Measurements from ENCODE around the gene TREX2. TPM values are rescaled to one million over a fixed set of nuclear protein-coding genes. Genes with fewer than 3 reads are reported as not detected.

TREX2 gene
- total and polyA plus RNA-seq, 2 of the 8 experiments (the other 6 are each of a cell fraction or from before 2014, with no cell fraction given): 0.71 to 0.80 TPM

DNA sequence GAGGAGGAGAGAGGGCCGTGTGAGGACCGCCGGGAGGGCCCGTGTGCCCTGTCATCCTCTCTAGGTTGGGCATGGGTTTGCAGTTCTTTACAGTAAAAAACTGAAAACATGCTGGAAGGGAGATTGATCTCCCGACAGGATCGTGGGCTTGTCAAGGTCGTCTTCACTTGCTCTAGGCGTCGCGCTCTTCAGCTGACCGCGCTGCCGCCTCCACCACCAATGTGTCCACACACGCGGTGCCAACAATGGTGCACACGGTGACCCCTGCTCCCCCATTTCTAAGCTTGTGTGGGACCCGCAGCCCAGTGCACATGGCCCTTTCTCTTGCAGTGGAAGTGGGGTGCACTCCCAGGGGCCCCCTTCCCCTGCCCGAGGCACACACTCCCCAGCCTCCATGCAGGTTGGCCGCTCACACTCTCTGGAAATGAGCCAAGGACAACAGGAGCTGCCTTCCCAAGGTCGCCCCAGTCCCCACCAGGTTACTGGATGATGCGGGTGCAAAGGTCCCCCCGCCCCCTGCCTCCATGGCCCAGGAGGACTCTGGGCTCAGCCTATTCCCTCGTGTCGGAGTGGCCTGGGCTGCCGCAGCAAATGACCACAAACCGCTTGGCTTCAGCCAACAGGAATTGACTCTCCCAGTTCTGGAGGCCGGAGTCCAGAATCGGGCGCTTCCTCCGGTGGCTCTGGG lies 36.3 kb downstream of the TREX2 start:
- no peak overlapping the region for H4K5ac ChIP-seq (ENCODE audit: insufficient read length, low read depth, low read length)
- no peak overlapping the region for H4K8ac ChIP-seq (ENCODE audit: extremely low read depth, insufficient read depth, low read length)
- no peak overlapping the region for H3K9ac ChIP-seq (replicated peaks in 1 of 4; ENCODE audit: extremely low read depth in 1 of 4, low read depth in 3 of 4, low read length in 3 of 4)
- FAIRE-seq (no peak), DNase-seq (ENCODE audit: low read depth in 1 of 2, low spot score in 2 of 2) (no peak)
- no peak overlapping the region for H2BK12ac ChIP-seq (ENCODE audit: low read depth, low read length)
- no peak overlapping the region for H2BK20ac ChIP-seq (ENCODE audit: low read length)
- H2BK5ac ChIP-seq (ENCODE audit: low read depth, low read length): no peak overlapping the region
- no peak overlapping the region for H3K4ac ChIP-seq (replicated peaks; ENCODE audit: insufficient read length, low read depth, low read length)
- H3K9me3 ChIP-seq (ENCODE audit: insufficient read depth in 2 of 2, low read depth in 1 of 2, low read length in 1 of 2): no peaks in the 10 kb centered on the region
- H3K4me1 ChIP-seq (replicated peaks in 1 of 4; ENCODE audit: control insufficient read depth in 3 of 4, insufficient read depth in 4 of 4, low read length in 3 of 4): no peaks in the 10 kb centered on the region
- H3K36me3 ChIP-seq (ENCODE audit: control insufficient read depth in 2 of 4, insufficient read depth in 4 of 4, low read length in 3 of 4): no peaks in the 10 kb centered on the region
- ChIA-PET CTCF (ENCODE audit: partially characterized antibody) (interaction anchor here (1.1 kb wide), 1 partner anchor 377 kb away, joined by 3 read pairs; no protein-coding TSS in a partner anchor), POLR2A (ENCODE audit: partially characterized antibody) (no interaction called here)
- H3K79me2 ChIP-seq (ENCODE audit: control insufficient read depth in 1 of 2, insufficient read depth in 2 of 2, low read length in 2 of 2): no peaks in the 10 kb centered on the region
- 60% methylated on average over 5 of the region's 30 CpGs; no CpG with 5 or more reads in 1 of the 2 experiments for WGBS, 2 experiments (ENCODE audit: extremely low coverage in 1 of 2, insufficient coverage in 1 of 2, insufficient read length in 1 of 2, insufficient replicate concordance in 2 of 2, low coverage in 1 of 2, low lambda C conversion rate in 2 of 2, missing lambda C conversion rate in 1 of 2)
- no peak overlapping the region for H2BK120ac ChIP-seq (replicated peaks; ENCODE audit: low read depth, low read length)
- H2AK5ac ChIP-seq (ENCODE audit: low read depth, low read length): no peak overlapping the region
- no peak overlapping the region for H2BK15ac ChIP-seq (ENCODE audit: low read length)
- H3K4me2 ChIP-seq (ENCODE audit: insufficient read depth in 1 of 2, low read depth in 2 of 2, low read length in 2 of 2): no peak overlapping the region
- H2AFZ ChIP-seq (ENCODE audit: low read length): no peak overlapping the region
- H3K18ac ChIP-seq (ENCODE audit: extremely low read depth, low read length): no peak overlapping the region
- H3K23ac ChIP-seq (ENCODE audit: insufficient read length): no peak overlapping the region
- no peaks in the 10 kb centered on the region for H3K79me1 ChIP-seq (ENCODE audit: low read depth, low read length)
- H3K56ac ChIP-seq (replicated peaks; ENCODE audit: insufficient read length, low read depth, low read length): no peak overlapping the region
- H4K91ac ChIP-seq (replicated peaks; ENCODE audit: insufficient read length, low read length): no peak overlapping the region
- H3K14ac ChIP-seq (ENCODE audit: insufficient read length): no peak overlapping the region
- no peak overlapping the region for H3K4me3 ChIP-seq (ENCODE audit: extremely low read depth in 1 of 4, insufficient read depth in 2 of 4, low read depth in 3 of 4, low read length in 4 of 4)
- H3K23me2 ChIP-seq (ENCODE audit: low read depth, low read length): peaks cover 3% of the 10 kb centered on the region; the same call in 1 of the 2 replicates
- H3K27ac ChIP-seq (ENCODE audit: low read depth, low read length): no peak overlapping the region
- no peaks in the 10 kb centered on the region for H4K20me1 ChIP-seq (replicated peaks in 1 of 2; ENCODE audit: control insufficient read depth in 1 of 2, insufficient read depth in 2 of 2, low read length in 2 of 2)
- H3K27me3 ChIP-seq (replicated peaks in 1 of 4; ENCODE audit: control insufficient read depth in 3 of 4, extremely low read depth in 1 of 4, insufficient read depth in 3 of 4, low read length in 3 of 4): peaks cover 8 to 25% (median 16%) of the 10 kb centered on the region in 4 experiments
- TF ChIP-seq RBBP5 (IDR thresholded peaks at IDR 0.05; ENCODE audit: borderline replicate concordance, low read depth, low read length) (no peak), POLR2A (IDR thresholded peaks at IDR 0.05; ENCODE audit: control extremely low read depth in 1 of 2, low read depth in 2 of 2, low read length in 2 of 2) (no peak)

All from H1 (cell line).